GM12873 (cell line): Measurements from ENCODE around the gene OPRPN.

ENCODE experiments used
- TF ChIP-seq, protein P1 (sequence below): IDR thresholded peaks from 2 replicates; pipeline ENCODE4 v1.5.1; 2012; ENCODE audit warnings: low read depth, mild to moderate bottlenecking, moderate library complexity, low read length, control low read depth; ENCODE audit not compliant: insufficient read depth; ENCODE audit errors: missing control alignments

The OPRPN gene

DNA sequence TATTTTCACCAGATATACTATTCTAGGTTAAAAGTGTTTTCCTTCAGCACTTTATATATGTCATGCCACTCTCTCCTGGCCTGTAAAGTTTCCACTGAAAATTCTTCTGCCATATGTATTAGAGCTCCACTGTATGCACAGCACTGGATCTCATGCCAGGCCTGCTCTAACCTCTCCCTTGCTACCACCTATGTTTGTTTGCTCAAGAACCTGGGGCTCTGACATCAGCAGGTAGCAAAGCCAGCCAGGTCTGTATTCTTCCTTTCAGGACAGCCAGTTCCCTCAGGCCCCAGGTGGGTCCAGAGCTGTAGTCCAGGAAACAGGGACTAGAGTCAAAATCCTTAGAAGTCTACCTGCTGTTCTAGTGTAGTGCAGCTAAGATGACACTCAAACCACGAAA lies 55.2 kb downstream of the OPRPN start:
- TF ChIP-seq, protein P1, sequence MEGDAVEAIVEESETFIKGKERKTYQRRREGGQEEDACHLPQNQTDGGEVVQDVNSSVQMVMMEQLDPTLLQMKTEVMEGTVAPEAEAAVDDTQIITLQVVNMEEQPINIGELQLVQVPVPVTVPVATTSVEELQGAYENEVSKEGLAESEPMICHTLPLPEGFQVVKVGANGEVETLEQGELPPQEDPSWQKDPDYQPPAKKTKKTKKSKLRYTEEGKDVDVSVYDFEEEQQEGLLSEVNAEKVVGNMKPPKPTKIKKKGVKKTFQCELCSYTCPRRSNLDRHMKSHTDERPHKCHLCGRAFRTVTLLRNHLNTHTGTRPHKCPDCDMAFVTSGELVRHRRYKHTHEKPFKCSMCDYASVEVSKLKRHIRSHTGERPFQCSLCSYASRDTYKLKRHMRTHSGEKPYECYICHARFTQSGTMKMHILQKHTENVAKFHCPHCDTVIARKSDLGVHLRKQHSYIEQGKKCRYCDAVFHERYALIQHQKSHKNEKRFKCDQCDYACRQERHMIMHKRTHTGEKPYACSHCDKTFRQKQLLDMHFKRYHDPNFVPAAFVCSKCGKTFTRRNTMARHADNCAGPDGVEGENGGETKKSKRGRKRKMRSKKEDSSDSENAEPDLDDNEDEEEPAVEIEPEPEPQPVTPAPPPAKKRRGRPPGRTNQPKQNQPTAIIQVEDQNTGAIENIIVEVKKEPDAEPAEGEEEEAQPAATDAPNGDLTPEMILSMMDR: no peak
